Measurements from ENCODE around the gene ITGAX.
"Not testable (repeated sequence)": the region's sequence is repeated elsewhere in the genome, so short reads cannot be mapped to it uniquely, and the experiment has no call there.

ITGAX gene

GRCh38 chr16:31354394-31355291, at the start of gene ITGAX:
Gene ITGAX, plus strand, starts transcription at chr16:31355176. Its CDS starts 79 bp downstream, at chr16:31355255.
- peak; percentile 97 to 99 (median 98) for DNase-seq

- DNase-seq, result no peak
These were observed 49.8 kb upstream of the ITGAX start for GRCh38 chr16:31305219-31305618.

GRCh38 chr16:31308381-31308780, 46.6 kb upstream of the ITGAX start:
- DNase-seq, result not testable (repeated sequence)

- no peak for DNase-seq
These were observed 32.5 kb upstream of the ITGAX start for GRCh38 chr16:31322500-31322899.

GRCh38 chr16:31323959-31324629, 30.9 kb upstream of the ITGAX start:
- no peak for DNase-seq

DNA sequence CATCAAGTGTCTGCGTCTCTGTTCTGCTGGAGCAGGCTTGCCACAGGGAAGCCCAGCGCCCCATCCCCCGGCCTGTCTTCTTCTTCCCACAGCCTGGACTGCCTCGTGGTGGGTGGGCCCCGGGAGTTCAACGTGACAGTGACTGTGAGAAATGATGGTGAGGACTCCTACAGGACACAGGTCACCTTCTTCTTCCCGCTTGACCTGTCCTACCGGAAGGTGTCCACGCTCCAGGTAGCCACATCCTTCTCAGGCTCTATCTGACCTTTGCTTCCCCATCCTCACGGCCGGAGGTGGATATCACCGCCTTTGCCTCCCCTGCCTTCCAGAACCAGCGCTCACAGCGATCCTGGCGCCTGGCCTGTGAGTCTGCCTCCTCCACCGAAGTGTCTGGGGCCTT, 29.8 kb upstream of the ITGAX start:
- no peak for DNase-seq

GRCh38 chr16:31327646-31328225, 27.2 kb upstream of the ITGAX start:
- DNase-seq, result no peak

- DNase-seq, result no peak
These were observed 26.5 kb upstream of the ITGAX start for GRCh38 chr16:31328322-31329052.

- no peak for DNase-seq
These were observed 25.1 kb upstream of the ITGAX start for GRCh38 chr16:31329671-31330552.

DNA sequence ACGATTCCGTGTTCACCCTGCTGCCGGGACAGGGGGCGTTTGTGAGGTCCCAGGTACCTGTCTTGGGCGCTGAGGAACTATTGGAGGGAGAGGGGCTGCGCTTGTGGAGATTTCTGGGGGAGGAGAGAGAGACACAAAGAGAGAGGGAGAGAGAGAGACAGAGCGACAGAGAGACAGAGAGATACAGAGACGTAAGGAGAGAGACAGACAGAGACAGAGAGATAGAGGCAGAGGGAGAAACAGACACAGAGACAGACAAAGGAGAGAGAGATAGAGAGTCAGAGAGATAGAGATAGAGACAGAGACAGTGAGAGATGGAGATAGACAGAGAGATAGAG, 24.5 kb upstream of the ITGAX start:
- DNase-seq, result no peak

DNA sequence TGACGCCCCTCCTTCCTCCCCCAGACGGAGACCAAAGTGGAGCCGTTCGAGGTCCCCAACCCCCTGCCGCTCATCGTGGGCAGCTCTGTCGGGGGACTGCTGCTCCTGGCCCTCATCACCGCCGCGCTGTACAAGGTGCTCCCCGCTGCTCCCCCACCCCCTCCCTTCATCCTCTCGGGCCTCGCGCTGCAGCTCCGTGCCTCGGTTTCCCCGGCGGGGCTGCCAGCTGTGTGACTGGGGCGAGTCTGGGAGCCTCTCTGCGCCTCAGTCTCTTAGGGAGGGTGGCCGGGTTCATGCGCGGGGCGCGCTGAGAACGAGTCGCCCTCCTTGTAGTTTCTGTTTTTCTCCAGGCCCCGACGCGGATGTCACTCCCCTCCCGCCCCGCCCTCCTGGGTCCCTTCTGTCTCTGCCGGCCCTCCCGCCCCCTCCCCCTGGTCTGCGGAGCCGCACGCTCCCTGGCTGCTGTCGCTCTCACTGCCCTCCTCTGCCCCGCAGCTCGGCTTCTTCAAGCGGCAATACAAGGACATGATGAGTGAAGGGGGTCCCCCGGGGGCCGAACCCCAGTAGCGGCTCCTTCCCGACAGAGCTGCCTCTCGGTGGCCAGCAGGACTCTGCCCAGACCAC, 23.7 kb upstream of the ITGAX start:
- no peak for DNase-seq

DNA sequence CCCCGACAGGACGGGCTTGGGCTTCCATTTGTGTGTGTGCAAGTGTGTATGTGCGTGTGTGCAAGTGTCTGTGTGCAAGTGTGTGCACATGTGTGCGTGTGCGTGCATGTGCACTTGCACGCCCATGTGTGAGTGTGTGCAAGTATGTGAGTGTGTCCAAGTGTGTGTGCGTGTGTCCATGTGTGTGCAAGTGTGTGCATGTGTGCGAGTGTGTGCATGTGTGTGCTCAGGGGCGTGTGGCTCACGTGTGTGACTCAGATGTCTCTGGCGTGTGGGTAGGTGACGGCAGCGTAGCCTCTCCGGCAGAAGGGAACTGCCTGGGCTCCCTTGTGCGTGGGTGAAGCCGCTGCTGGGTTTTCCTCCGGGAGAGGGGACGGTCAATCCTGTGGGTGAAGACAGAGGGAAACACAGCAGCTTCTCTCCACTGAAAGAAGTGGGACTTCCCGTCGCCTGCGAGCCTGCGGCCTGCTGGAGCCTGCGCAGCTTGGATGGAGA, 23.1 kb upstream of the ITGAX start:
- peak; percentile 58 to 86 (median 79) for DNase-seq

GRCh38 chr16:31332544-31332943, 22.4 kb upstream of the ITGAX start:
- DNase-seq, result no peak

- no peak for DNase-seq
These were observed 21.0 kb upstream of the ITGAX start for GRCh38 chr16:31333686-31334649.

DNA sequence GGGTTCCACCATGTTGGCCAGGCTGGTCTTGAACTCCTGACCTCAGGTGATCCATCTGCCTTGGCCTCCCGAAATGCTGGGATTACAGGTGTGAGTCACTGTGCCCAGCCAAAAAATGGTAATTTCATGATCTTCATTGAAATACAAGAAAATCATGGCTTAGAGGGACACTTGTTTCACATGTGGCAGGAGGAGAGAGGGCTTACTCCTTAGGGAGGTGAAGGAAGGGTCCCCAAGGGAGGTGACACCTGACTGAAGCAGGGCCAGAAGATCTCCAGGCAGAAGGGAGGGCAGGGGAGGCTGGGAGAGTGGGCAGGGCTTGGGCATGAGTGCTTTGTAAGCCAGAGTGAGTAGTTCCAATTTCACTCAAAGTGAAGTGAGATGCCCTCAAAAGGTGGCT, 20.0 kb upstream of the ITGAX start:
- DNase-seq, result no peak

- no peak for DNase-seq
These were observed 19.5 kb upstream of the ITGAX start for GRCh38 chr16:31335431-31335830.

GRCh38 chr16:31338166-31338685, 16.8 kb upstream of the ITGAX start:
- not testable (repeated sequence) for DNase-seq

DNA sequence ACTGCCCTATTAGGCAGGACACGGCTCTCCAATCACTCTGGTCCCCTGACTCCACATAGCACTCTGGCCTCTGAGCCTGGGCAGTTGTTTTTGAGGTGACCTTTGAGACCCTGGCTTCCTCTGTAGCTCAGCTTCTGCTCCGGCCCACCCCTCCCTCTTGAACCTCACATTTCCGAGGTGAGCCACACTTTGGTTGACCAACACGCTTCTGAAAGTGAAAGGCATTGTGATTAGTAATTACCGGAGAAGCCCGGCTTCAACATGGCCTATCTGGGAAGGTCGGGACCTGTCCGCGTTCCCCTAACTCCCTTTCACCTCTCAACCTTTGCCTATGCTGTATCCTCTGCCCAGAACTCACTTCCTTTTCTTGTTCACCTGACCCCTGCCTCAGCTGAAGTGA, 10.3 kb upstream of the ITGAX start:
- DNase-seq, result peak; percentile 59 to 71 (median 62)

GRCh38 chr16:31347445-31347844, 7.5 kb upstream of the ITGAX start:
- peak in 2 of 3 donors; percentile 51 to 57 for DNase-seq

GRCh38 chr16:31348579-31348978, 6.4 kb upstream of the ITGAX start:
- peak; percentile 58 to 68 (median 67) for DNase-seq
